Bronchial epithelial cell (primary cell): ENCODE data around the gene PPP1CA. TPM values are rescaled to one million over a fixed set of nuclear protein-coding genes. Genes with fewer than 3 reads are reported as not detected.

Experiments used
- DNase-seq: peaks from one replicate; pipeline ENCODE4 v3.0.0-alpha.2; 2010; ENCODE audit warnings: low read depth
- FAIRE-seq: peaks from 2 replicates; lab custom pipeline; 2011; peaks lifted over from hg19 to GRCh38; lab: Jason Lieb, UNC
- H3K27me3 ChIP-seq: 2 replicates; pipeline ENCODE4 v1.5.1; 2011; ENCODE audit warnings: low read length; ENCODE audit not compliant: control insufficient read depth, insufficient read depth
- H3K36me3 ChIP-seq: 2 replicates; pipeline ENCODE4 v1.5.1; 2011; ENCODE audit warnings: low read length; ENCODE audit not compliant: control insufficient read depth, insufficient read depth
- H3K4me3 ChIP-seq: 2 replicates; pipeline ENCODE4 v1.5.1; 2011; ENCODE audit warnings: mild to moderate bottlenecking, low read depth, low read length, control low read depth
- total RNA-seq: library from RNA; depleted of rRNA; stranded (reverse); fragments of >200 nt; gene quantifications from 2 replicates; pipeline ENCODE4 v1.2.1, GENCODE V29; 2014
- TF ChIP-seq, protein P1 (sequence below): IDR thresholded peaks from 2 replicates; pipeline ENCODE4 v1.5.1; 2011; ENCODE audit warnings: mild to moderate bottlenecking, moderate library complexity, low read length, control low read depth, inconsistent platforms; ENCODE audit not compliant: insufficient read depth, severe bottlenecking

PPP1CA gene
- total RNA-seq, 1 donor from 2014 or later, result 209 TPM

DNA sequence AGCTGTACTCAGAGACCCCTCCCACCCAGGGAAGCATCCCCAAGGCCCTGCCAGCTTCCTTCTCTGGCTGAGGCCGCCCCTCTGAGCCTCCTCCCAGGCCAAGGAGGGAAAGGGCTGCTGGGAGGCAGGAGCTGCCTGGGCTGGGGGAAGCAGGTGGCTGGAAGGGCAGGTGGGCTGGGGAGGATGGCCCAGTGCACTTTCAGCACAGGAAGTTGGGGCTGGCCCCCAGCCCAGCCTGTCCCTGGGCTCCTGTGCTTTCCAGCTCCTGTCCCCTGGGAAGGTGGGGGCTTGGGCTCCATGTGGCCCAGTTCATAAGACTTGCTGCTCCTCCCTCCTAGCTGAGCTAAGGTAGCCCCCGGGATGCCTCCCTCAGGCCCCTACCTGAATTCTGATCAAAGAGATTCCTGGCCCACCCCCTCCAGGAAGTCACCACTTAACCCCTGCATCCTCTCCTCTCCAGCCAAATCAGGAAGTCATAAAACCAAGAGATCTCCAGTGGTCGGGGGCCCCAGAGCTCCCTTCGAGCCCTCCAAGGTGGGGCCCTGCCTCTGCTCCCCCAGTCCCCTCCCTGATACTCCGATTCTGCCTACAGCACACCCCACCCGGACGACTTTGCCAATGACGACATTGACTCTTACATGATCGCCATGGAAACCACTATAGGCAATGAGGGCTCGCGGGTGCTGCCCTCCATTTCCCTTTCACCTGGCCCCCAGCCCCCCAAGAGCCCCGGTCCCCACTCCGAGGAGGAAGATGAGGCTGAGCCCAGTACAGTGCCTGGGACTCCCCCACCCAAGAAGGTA is 4.9 kb downstream of the PPP1CA start:
- Histone ChIP-seq H3K4me3 (no peak overlapping the region), H3K36me3 (peaks cover 24% of the 10 kb centered on the region), H3K27me3 (no peaks in the 10 kb centered on the region)
- TF ChIP-seq, protein P1, sequence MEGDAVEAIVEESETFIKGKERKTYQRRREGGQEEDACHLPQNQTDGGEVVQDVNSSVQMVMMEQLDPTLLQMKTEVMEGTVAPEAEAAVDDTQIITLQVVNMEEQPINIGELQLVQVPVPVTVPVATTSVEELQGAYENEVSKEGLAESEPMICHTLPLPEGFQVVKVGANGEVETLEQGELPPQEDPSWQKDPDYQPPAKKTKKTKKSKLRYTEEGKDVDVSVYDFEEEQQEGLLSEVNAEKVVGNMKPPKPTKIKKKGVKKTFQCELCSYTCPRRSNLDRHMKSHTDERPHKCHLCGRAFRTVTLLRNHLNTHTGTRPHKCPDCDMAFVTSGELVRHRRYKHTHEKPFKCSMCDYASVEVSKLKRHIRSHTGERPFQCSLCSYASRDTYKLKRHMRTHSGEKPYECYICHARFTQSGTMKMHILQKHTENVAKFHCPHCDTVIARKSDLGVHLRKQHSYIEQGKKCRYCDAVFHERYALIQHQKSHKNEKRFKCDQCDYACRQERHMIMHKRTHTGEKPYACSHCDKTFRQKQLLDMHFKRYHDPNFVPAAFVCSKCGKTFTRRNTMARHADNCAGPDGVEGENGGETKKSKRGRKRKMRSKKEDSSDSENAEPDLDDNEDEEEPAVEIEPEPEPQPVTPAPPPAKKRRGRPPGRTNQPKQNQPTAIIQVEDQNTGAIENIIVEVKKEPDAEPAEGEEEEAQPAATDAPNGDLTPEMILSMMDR, result no peak
- FAIRE-seq (no peak), DNase-seq (no peak)

DNA sequence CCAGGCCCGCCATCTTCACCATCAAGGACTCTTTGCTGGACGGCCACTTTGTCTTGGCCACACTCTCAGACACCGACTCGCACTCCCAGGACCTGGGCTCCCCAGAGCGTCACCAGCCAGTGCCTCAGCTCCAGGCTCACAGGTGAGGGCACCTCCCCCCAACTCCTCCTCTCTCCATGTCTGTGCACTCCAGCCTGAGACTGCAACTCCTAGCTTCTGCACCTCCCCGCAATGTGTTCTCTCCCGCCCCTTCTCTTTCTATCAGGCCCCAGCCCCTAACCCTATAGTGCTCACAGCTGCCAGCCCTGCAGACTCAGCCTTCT is 5.4 kb downstream of the PPP1CA start:
- TF ChIP-seq, protein P1, result no peak
- no peak overlapping the region for H3K4me3 ChIP-seq
- no peaks in the 10 kb centered on the region for H3K27me3 ChIP-seq
- FAIRE-seq, result no peak
- peaks cover 24% of the 10 kb centered on the region for H3K36me3 ChIP-seq
- no peak for DNase-seq

DNA sequence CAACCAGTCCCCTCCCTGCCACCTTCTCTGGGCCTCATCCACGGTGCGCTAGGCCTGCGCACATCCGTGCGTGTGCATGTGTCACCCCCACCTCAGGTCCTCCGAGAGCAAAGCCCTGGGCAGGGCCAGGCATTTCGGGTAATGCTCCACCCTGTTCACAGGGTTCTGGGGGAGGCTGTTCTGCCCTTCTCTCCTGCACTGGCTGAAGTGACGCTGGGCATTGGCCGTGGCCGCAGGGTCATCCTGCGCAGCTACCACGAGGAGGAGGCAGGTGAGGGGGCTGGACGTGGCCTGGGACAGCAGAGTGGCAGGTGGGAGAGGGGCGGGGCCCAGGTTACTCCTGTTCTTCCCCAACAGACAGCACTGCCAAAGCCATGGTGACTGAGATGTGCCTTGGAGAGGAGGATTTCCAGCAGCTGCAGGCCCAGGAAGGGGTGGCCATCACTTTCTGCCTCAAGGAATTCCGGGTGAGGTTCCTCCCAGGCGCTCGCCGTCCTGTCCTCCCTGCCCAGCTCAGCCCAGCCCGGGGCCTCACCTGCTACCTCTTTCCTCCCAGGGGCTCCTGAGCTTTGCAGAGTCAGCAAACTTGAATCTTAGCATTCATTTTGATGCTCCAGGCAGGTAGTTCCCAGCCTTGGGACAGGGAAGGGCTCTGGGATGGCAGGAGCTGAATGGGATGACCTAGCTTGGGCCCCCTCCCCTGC is 6.0 kb downstream of the PPP1CA start:
- DNase-seq, result no peak
- Histone ChIP-seq H3K4me3 (no peak overlapping the region), H3K27me3 (no peaks in the 10 kb centered on the region), H3K36me3 (peaks cover 24% of the 10 kb centered on the region)
- TF ChIP-seq, protein P1, result no peak
- no peak for FAIRE-seq

DNA sequence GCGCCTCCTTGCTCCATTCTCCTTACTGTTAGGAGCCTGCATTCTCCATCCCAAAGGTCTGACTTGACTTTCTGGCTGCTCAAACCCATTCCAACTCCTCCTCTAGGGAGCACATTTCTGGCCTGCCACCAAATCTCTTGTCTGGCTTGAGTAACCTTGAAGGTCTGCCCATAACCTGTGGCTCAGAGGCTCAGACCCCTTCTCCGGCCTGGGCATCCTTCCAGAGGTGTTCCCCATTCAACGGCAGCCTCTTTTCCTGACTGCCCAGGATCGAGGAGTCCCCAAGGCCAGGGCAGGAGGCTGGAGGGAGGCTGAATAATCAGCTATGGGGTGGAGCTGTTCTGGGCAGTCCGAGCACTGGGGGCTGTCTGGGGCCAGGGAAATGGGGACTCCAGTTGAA is 7.7 kb downstream of the PPP1CA start:
- Histone ChIP-seq H3K36me3 (peaks cover 19% of the 10 kb centered on the region), H3K27me3 (no peaks in the 10 kb centered on the region), H3K4me3 (no peak overlapping the region)
- DNase-seq, result no peak
- TF ChIP-seq, protein P1, result no peak
- FAIRE-seq, result no peak

DNA sequence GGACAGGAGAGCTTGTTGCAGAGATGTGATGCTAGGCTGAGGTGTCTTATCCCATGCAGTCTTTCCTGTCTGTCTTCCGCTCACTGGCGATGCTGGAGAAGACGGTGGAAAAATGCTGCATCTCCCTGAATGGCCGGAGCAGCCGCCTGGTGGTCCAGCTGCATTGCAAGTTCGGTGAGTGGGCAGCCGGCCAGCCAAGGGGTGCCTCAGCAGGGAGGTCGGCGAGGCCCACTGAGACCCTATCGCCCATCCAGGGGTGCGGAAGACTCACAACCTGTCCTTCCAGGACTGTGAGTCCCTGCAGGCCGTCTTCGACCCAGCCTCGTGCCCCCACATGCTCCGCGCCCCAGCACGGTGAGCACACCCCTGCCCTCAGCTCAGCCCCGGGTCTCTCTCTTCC is 8.2 kb downstream of the PPP1CA start:
- Histone ChIP-seq H3K27me3 (no peaks in the 10 kb centered on the region), H3K4me3 (no peak overlapping the region), H3K36me3 (peaks cover 15% of the 10 kb centered on the region)
- DNase-seq (no peak), FAIRE-seq (no peak)
- TF ChIP-seq, protein P1, result no peak
